ENCODE results near the gene CDIP1. TPM values are rescaled to one million over a fixed set of nuclear protein-coding genes. Genes with fewer than 3 reads are reported as not detected.

CDIP1 gene
- total RNA-seq, 3 donors from 2014 or later (not counting 1 experiment from before 2014, with no cell fraction given) = 35.2 to 49.2 (median 37.9) TPM

GRCh38 chr16:4460936-4461249 lies 77.7 kb downstream of the CDIP1 start:
- no peak for ATAC-seq
- Mint-ChIP-seq H3K36me3 (no peaks in the 10 kb centered on the region), H3K4me1 (peaks cover 26 to 36% of the 10 kb centered on the region in 2 donors), H3K27ac (peak overlapping the region in 1 of 2 donors; percentile 3), H3K9me3 (no peaks in the 10 kb centered on the region), H3K27me3 (ENCODE audit: low read depth in 2 of 2) (no peaks in the 10 kb centered on the region), H3K4me3 (no peak overlapping the region)
- intact Hi-C loops (cut with micrococcal nuclease) = no loop called here
- Histone ChIP-seq H3K36me3 (ENCODE audit: control insufficient read depth, insufficient read depth, low read length) (peaks cover 29% of the 10 kb centered on the region), H3K4me1 (ENCODE audit: control insufficient read depth, insufficient read depth, low read length) (peaks cover 39% of the 10 kb centered on the region), H3K9me3 (ENCODE audit: control insufficient read depth, insufficient read depth, low read length) (no peaks in the 10 kb centered on the region), H3K4me3 (ENCODE audit: low read length) (no peak overlapping the region), H3K27me3 (ENCODE audit: control insufficient read depth, insufficient read depth, low read length) (no peaks in the 10 kb centered on the region), H3K27ac (ENCODE audit: low read length) (no peak overlapping the region)
- TF ChIP-seq CTCF (IDR thresholded peaks at IDR 0.05) = no peak
- DNase-seq = no peak
- WGBS (ENCODE audit: insufficient coverage) = over 99% methylated on average over 5 of the region's 5 CpGs

Other genes with a start within 250 kb of the CDIP1 start
- gene GLIS2, start 222.7 kb downstream of the CDIP1 start, total RNA-seq = under 1 TPM in 2 of 3 donors, not detected in 1; 0.05 to 0.35 TPM
- 10 to 100 TPM; 29.4 to 42.7 (median 39.0) TPM for gene PAM16, start 187.5 kb downstream of the CDIP1 start, total RNA-seq
- gene VASN, start 166.9 kb downstream of the CDIP1 start, total RNA-seq = under 1 TPM; 0.35 to 0.93 (median 0.78) TPM
- gene CORO7, start 122.2 kb downstream of the CDIP1 start, total RNA-seq = 100 to 1,000 TPM; 335 to 425 (median 415) TPM
- gene DNAJA3, start 112.9 kb downstream of the CDIP1 start, total RNA-seq = 10 to 100 TPM; 22.1 to 34.2 (median 27.2) TPM
- gene NMRAL1, start 64.1 kb downstream of the CDIP1 start, total RNA-seq = 10 to 100 TPM; 66.6 to 71.2 (median 69.8) TPM
- 100 to 1,000 TPM in 1 of 3 donors, 10 to 100 TPM in 2; 66.0 to 104 (median 77.3) TPM for gene HMOX2, start 62.4 kb downstream of the CDIP1 start, total RNA-seq
- under 1 TPM; 0.35 to 0.61 (median 0.43) TPM for gene C16orf96, start 17.6 kb upstream of the CDIP1 start, total RNA-seq
- gene UBALD1, start 76.1 kb upstream of the CDIP1 start, total RNA-seq = 10 to 100 TPM; 40.8 to 54.4 (median 53.6) TPM
- gene MGRN1, start 86.1 kb upstream of the CDIP1 start, total RNA-seq = 100 to 1,000 TPM; 102 to 106 (median 105) TPM
- 10 to 100 TPM; 30.8 to 39.1 (median 35.0) TPM for gene NUDT16L1, start 154.8 kb upstream of the CDIP1 start, total RNA-seq
- gene ANKS3, start 195.5 kb upstream of the CDIP1 start, total RNA-seq = 10 to 100 TPM; 19.7 to 20.8 (median 20.5) TPM
- gene DNAAF8, start 195.8 kb upstream of the CDIP1 start, total RNA-seq = under 1 TPM in 1 of 3 donors, not detected in 2; 0.54 TPM
- gene ZNF500, start 228.4 kb upstream of the CDIP1 start, total RNA-seq = 10 to 100 TPM; 11.4 to 20.3 (median 13.0) TPM
- under 1 TPM in 1 of 3 donors, not detected in 2; 0.59 TPM for gene SEPTIN12, start 249.6 kb upstream of the CDIP1 start, total RNA-seq